Activated naive CD4-positive, alpha-beta T cell treated with Interleukin-2 at 50 U/mL for 16 hours (primary cell): ENCODE results near the gene ROR2.
"Not testable (repeated sequence)": the region's sequence is repeated elsewhere in the genome, so short reads cannot be mapped to it uniquely, and the experiment has no call there.

Source experiments
- DNase-seq: peaks from one replicate; pipeline ENCODE4 v3.0.0-alpha.2; 2020

ROR2 gene

GRCh38 chr9:91541734-91542133 lies 408.3 kb downstream of the ROR2 start:
- DNase-seq: no peak

- DNase-seq: not testable (repeated sequence)
These were observed 409.5 kb downstream of the ROR2 start for GRCh38 chr9:91540506-91540905.

GRCh38 chr9:91536211-91536691 lies 413.8 kb downstream of the ROR2 start:
- no peak for DNase-seq

- no peak for DNase-seq
These were observed 415.7 kb downstream of the ROR2 start for GRCh38 chr9:91534374-91534773.

- no peak for DNase-seq
These were observed 416.6 kb downstream of the ROR2 start for GRCh38 chr9:91533382-91533781.

GRCh38 chr9:91532325-91532724 lies 417.7 kb downstream of the ROR2 start:
- no peak for DNase-seq

GRCh38 chr9:91530829-91531228 lies 419.2 kb downstream of the ROR2 start:
- no peak for DNase-seq

GRCh38 chr9:91522481-91522880 lies 427.5 kb downstream of the ROR2 start:
- no peak for DNase-seq

GRCh38 chr9:91519520-91520277 lies 430.3 kb downstream of the ROR2 start:
- no peak for DNase-seq

GRCh38 chr9:91518462-91518861 lies 431.6 kb downstream of the ROR2 start:
- no peak for DNase-seq

GRCh38 chr9:91517801-91518200 lies 432.2 kb downstream of the ROR2 start:
- no peak for DNase-seq

- DNase-seq: not testable (repeated sequence)
These were observed 432.7 kb downstream of the ROR2 start for GRCh38 chr9:91517332-91517731.

- DNase-seq: no peak
These were observed 433.3 kb downstream of the ROR2 start for GRCh38 chr9:91516777-91517176.

- no peak for DNase-seq
These were observed 433.9 kb downstream of the ROR2 start for GRCh38 chr9:91516081-91516480.

- DNase-seq: peak; percentile 12
These were observed 434.8 kb downstream of the ROR2 start for GRCh38 chr9:91515074-91515687.
